HG02623 (cell line): ENCODE results near the gene TRUB1.
A peak's percentile ranks its signal among the peaks of the same experiment; 100 is the strongest.

Experiments
- ATAC-seq: cut with Tn5 transposase; IDR thresholded peaks from one replicate; pipeline ENCODE4 v1.9.1; 2021; ENCODE audit warnings: moderate library complexity; ENCODE audit not compliant: unreplicated experiment

The TRUB1 gene

DNA sequence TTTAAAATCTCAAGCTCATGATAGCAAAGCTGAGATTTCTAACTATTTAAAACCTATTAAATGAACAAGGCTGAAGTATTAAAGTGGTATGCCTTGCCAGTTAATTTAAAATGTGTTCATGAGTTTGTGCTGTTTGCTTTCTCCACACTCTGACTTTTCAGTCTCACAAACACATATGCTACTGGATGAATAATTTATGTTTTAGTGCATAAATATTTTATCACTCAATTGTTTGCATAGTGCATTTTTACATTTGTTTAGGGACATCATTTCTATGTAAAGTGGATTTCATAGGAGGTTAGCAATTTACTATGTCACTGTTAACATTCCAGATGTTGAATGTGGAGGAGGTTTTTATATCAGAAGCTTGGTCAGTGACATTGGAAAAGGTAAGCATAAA is 36.0 kb downstream of the TRUB1 start:
- ATAC-seq = no peak

DNA sequence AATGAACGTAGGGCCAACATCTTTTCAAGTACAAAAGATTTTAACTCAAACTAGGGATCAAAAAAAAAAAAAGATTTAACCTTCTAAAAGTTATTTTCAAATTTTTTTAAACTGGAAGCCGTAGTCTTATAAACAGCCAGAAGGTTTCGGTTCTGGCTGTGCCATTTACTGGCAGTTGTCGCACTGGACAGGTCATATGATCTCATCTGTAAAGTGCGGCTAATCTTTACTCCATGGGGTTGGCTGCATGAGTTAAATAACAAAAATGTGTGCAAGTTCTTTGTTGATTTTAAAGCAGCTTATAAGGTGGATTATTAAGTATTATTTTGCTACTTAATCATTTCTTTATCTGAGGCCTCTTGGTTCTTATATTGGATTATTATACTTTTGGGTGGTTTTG is 36.6 kb downstream of the TRUB1 start:
- no peak for ATAC-seq

DNA sequence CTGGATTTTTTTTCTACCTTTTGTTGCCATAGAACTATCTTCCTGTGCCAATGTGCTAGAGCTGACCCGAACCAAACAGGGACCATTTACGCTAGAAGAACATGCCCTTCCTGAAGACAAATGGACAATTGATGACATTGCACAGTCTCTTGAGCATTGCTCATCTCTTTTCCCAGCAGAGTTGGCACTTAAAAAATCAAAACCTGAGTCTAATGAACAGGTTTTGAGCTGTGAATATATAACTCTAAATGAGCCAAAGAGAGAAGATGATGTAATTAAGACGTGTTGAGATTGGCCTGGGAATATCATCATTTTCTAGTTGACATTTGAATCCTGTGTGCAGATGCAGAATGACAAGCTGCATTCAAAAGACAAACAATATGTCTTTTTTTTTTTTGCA is 37.1 kb downstream of the TRUB1 start:
- no peak for ATAC-seq

DNA sequence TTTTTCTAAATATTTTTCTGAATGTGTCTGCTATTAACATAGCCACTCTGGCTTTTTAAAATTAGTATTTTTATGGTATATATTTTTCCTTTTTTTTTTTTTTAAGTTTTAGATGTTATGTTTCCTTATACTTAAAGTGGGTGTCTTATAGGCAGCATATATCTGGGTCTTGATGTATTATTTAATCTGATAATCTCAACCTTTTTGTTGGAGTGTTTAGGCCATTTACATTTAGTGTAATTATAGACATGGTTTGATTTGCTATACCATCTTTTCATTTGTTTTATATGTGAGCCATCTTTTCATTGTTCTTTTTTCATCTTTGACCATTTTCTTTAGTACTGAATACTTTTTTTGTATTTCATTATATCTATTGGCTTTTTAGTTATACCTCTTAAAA is 45.0 kb downstream of the TRUB1 start:
- ATAC-seq = no peak

DNA sequence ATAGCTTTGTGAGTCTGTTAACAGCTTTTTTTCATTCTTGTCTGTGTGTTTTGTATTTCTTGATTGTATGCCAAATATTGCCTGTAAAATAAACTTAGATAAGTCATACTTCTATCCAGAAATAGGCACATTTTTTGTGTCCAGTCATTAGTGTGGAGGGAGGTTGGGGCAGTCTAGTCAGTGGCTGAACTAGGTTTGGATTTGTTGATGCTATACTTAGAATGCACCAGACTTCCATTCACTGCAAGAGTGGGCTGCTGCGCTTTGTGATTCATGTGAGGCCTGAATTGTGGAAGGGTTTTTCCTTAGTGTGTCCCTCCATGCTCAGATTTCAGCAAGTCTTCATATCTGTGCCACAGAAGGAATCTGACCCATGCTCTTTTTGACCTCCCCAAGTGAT is 50.0 kb downstream of the TRUB1 start:
- no peak for ATAC-seq

DNA sequence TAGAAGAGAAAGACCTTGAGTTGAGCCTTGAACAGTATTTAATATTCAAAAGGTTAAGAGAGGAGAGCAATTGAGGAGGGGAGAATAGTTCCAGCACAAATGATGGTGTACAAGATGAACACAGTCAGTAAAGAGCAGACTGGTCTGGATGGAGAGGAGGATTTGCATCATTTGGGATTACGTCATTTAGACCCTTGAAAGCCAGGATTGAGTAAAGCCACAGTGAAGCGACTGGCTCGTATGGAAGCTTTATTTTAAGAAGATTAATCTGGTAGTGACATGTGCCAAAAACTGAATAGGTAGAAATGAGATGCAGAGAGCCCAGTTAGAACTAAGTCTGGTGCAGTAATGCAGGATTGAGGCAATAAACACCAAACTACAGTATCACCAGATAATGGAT is 52.6 kb downstream of the TRUB1 start:
- ATAC-seq = no peak

DNA sequence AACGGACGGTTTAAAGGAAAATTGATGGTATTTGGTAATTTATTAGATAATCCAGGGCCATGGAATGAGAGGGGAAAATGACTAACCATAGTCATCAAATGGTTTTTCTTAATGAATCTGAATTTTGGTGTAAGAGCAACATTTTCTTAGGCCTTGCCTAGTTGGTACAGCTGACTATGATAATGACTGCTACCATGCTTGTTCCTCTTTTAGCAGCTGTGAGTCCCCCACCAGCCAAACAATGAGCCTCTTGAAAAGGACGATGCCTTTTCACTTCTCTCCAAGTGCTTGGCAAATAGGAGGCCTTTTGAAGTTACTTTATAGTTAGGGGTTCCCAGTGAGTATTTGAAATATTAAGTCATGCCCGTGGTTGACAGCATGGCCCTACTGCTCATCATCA is 53.0 kb downstream of the TRUB1 start:
- ATAC-seq = no peak

DNA sequence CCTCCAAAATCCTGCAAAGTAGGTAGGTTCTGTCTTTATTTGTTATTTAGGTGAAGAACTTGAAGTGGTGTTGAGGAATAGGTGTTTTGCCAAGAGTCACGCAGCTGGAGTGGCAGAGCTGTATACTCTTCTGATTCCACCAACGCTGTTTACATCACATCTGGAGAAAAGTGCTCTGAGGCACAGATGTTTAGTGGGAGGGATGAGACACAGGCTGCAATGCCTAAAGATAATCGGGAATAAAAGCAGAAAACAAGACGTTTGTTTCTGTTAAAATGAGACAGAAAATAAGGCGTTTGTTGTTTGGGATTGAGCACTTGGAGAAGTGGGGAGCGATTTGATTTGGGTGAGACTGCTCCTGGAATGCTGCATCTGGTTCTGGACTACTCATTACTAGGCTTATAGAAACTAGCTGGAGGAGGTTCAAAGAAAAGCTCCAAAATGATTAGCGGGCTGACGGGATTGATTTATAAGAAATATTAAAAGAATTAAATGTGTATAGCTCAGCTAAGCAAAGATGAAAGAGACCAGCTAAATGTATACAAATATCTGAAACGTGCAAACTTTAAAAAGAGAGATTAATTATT is 54.3 kb downstream of the TRUB1 start:
- ATAC-seq = no peak

DNA sequence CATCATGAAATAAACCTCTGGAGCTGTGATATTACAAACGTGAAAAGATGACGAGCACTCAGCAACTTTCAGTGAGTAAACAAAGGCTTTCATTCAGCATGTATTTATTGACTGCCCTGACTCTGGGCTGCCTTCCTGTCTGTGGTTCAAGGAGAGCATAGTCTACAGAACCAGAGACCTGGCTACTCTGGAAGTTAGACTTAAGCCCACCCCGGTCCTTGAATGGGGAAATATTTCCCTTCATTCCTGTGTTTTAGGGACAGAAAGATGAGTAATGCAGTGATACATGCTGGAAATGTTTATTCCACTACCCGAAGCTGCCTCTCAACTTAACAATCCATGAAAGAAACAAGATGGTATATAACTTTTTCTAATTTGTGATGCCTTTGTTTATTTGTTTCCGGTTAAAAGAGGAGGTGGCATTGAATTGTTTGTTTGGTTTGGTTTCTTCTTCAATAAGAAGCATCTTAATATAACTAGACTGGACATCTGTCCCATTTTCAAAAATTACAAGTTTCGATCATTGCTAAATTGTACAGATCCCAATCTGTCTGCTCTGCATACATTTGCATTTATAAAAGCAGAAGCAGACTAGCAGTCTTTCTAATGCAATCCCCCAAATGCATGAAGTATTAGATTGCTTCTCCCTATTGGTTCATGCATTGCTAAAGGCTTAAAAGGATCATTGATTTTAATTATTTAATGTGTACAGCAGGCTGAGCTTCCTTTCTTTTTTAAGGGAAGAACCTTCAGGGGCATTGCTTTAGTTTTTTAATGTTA is 57.7 kb downstream of the TRUB1 start:
- no peak for ATAC-seq

DNA sequence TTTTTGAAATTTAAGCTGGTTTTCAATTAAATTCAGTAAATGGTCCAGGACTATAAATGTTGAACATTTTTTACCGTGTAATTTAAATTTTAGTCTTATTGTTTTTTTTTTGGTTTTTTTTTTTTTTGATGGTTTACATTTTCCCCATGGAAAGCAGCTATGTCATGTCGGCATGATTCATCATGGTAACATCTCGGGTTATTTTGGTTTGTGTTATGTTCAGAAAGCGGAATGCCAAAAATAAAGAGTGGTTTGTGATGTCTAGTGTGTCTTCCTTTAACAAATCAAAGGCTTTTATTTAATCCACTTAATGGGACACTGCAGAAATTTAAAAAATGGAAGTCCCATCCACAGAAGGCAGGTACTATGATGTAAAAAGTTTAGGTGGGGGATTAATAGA is 58.5 kb downstream of the TRUB1 start:
- ATAC-seq = no peak

DNA sequence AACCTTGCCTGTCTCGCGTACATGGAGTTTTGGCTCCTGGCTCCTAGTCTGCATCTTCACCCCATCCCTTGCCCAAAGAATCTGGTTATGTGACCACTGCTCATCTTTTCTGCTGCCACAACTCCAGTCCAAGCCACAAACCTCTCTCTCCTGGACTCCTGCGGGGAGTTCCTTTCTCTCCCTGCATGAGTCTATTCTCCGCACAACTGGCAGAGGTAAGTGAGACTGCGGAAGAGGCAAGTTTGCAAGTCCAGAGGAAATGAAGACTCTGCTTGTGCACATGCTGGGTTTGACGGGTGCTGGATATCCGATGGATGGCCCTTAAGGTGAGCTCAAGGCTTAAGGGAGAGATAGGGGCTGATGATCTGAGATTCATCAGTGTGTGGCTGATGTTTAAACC is 61.0 kb downstream of the TRUB1 start:
- ATAC-seq = no peak

DNA sequence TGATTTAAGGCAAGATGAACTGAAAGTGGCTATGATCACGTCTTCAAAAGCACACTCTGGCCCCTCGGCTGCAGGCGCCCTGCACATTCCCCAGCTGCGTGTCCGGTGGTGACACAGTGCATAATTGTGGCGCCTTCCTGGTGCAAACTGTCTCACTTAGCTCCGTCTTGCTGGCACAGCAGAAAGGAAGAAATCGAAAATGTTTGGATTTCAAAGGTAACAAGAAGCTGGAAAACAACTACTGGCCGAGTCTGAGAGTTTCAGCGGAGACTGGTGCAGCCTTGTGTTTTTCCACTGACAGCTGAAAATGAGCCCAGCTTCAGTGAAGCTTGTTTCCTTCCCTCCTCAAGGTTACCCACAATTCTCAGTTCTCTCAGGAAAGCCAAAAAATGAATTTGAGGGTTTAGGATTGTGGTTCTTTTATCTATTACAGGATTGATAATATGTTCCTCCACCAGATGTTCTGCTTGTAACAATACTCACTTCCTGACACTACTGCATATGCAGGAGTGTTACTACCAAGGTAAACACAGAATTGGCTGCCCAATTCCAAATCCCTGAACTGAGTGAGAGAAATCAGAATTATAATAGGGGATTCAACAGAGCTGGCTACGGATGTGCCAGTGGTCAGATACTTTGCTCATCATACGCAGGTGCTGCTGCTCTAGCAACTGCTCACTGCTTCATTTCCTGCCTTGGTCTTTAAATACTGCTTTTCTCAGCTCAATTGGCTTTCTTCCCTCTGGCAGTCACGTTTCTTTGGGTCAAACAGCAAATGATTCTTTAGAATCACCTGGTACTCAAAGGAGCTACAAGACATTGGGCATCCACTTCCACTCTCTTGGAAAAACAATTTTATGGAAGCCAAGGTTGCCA is 63.7 kb downstream of the TRUB1 start:
- peak; percentile 66 for ATAC-seq

DNA sequence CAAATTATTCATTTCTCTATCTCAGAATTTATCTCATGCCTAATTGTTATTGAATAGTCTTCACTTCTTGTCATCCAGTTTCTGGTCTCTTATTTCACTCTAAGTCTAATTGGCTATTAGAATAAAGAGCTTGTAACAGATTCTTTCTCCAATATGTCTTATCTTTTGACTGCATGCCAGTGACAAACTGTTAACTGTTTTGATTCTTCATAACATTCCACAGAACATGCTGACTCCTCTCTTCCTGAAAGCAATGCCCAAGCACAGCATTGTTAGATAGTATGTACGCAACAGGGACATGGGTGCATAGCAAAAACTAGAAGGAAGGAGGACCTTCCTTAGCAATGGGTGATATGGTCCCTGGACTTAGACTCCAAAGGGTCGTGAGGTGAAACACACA is 65.4 kb downstream of the TRUB1 start:
- ATAC-seq = no peak

DNA sequence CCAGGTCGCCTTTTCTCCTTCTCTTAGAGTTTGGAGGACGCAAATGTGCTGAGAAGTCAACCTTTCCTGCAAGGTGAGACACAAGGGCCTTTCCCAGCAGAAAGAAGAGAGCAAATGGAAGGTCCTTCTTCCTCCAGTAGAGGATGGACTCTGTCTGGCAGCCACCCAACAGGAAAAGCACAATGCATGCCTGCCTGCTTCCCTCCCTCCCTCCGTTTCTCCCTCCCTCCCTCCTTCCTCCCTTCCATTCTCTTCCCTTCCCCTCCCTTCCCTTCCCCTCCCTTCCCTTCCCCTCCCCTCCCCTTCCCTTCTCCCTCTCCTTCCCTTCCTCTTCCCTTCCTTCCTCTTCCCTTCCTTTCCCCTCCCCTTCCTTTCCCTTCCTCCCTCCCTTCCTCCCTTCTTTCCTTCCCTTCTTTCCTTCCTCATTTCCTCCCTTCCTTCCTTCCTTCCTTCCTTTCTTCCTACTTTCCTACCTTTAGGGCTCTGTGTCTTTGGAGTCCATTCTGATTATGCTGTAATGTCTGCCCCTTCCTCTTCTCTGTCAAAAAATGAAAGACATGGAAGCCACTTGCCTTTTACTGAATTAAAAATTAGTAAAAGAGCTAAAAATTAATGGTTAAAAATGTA is 66.4 kb downstream of the TRUB1 start:
- no peak for ATAC-seq

DNA sequence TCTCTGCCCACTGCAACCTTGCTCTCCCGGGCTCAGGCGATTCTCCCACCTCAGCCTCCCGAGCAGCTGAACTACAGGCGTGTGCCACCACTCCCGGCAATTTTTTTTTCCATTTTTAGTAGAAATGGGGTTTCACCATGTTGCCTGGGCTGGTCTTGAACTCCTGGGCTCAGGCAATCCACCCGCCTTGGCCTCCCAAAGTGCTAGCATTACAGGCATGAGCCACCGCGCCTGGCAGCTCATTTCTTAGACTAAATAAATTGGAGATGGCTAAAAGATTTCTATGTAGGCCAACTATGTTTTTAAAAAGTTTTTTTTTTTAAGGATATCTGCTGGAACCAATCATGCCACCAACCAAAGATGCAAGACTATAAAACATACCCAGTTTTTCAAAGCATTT is 67.8 kb downstream of the TRUB1 start:
- ATAC-seq = no peak

DNA sequence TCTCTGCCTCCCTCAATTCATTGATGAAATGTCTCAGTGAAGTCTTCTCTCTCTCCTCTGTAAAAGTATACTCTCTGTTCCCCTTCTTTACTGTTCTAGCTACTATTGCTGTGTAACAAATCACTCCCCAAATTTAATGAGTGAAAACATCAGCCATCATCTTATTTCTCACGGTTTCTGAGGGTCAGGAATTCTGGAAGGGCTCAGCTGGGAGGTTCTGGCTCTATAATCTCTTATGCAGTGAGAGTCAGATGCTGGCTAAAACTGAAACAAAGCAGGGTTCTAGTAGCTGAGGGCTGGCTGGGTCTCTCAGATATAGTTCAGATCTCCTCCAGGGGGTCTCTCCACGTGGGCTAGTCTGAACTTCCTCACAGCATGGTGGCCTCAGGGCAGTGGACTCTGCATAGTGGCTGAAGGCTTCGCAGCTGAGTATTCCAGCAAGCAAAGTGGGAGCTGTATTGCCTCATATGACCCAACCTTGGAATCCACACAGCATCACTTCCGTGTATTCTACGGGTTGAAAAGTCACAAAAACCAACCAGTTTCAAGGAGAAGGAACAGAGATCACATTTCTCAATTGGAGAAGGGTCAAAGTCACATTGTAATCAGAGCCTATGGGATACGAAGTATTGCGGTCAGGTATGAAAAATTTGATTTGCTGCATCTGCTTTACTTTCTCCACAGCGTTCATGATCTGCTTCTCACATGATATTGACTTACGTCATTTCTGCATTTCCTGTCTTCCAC is 80.4 kb downstream of the TRUB1 start:
- no peak for ATAC-seq

DNA sequence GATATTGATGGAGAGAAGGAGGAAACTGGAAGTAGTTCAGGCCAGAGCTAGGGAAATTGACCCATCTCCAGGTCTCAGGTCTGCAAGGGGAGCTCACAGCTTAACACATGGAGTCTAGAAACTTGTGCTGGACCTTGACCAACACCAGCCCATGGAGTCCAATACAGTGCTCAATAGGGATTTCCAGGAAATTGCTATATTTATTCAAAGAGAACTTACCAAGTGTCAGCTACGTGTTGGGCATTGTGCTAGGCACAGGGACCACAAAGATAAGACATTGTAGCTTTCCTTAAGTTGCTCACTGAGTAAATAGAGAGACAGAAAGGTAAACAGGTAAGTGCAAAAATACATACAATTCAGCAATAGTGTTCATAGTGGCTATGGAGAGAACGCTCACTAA is 82.5 kb downstream of the TRUB1 start:
- no peak for ATAC-seq

DNA sequence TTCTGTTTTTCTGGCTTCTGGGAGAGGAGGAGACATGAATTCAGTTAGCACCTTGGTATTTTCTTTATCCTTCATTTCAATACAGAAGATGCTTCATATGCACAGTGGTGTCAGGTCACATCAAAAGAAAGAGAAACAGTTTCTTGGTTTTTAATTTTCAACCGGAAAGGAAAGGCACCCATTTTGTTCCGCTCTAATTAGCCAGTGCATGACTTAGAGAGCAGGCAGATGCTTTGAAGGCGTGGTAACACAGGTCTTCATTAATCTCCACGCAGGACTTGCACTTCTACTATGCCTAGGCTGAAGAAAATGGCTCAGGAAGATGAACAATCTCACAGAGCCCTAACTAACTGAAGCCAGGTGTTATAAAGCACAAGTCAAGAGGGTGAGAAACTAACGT is 84.7 kb downstream of the TRUB1 start:
- ATAC-seq = peak; percentile 43

DNA sequence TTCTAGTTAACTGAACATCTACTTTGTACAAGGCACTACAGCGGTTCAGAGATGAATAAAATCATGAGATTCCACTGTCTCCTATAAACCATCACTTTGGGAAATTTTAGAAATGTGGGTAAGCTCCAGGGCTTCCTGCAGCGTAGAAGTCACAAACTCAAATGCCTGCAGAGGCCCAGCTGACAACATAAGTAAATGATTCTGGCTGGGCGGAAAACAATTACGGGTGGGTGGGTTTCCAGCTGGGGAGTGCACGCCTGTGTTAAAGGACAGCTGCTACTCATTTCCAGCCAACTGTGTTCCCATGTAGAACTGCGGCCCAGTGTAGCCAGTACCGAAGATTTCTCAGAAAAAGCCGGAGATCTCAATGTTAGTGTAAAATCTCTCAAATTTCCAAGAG is 85.7 kb downstream of the TRUB1 start:
- no peak for ATAC-seq

DNA sequence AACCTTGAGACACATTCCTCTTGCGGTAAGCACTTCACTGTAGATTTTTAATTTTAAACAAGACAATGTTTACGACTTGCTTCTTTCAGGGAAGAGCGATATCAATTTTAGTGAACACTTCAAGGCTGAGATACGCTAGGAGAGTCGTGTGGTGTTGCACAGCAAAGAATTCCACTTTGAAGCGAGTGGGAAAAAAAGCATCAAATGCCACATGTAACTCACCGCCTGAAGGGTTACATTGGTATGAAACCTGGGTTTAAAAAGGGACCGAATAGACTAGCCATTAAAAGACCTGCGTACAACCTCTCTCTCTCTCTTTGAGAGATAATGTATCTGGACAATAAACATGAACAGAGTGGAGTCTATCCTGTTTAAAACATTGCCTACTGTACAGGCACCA is 86.4 kb downstream of the TRUB1 start:
- no peak for ATAC-seq
